Measurements from ENCODE around the gene OR5H1. TPM values are rescaled to one million over a fixed set of nuclear protein-coding genes. Genes with fewer than 3 reads are reported as not detected.
"Not testable (repeated sequence)": the region's sequence is repeated elsewhere in the genome, so short reads cannot be mapped to it uniquely, and the experiment has no call there.

The OR5H1 gene
- total RNA-seq (2014; rRNA removed; shearing (Covaris generic)) = not detected in 2 replicates

DNA sequence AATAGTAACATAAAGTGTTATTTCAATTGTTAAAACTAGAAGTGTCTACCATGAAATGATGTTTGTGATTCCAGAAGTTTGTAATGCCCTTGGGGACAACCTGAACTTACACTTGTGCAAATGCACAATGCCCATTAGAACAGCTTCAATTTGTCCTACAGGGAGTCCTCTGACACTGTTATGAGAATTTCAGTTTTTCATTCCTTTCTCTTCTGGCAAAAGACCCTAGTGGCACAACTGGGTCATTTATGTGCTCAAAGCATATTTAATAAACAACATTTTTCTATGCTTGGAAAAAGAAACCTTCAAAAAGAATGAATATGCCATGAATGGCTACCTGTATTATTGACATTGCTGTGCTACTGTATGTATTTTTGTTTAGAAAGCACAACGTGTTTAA, at the start of gene OR5H1:
Gene OR5H1, plus strand, starts transcription at position 301 of the 400 bp plus-strand sequence. CDS start 1,977 bp downstream, outside the sequence.
- in situ Hi-C loops (cut with HindIII; ENCODE audit: low sequenced_read_pairs) = no loop called here
- DNase-seq (ENCODE audit: low spot score) = no peak

DNA sequence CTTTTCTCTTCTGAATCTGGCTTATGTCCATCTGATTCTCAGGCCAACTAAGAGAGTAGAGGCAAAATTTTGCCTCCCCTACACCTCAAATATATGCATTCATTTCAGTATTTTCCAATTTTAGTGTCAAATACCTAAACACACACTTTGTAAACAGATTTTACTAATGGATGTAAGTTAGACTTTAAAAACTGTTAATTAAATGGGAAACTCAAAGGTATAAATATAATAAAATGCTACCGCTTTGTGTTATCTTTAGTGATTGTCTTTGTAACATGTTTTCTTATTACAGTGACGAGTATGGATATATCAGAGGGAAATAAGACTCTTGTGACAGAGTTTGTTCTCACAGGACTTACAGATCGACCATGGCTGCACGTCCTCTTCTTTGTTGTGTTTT, 43.6 kb upstream of the OR5H1 start, which contains the start of gene OR5AC2:
Gene OR5AC2, plus strand, starts transcription at position 301 of the 400 bp plus-strand sequence. Its CDS starts 0 bp downstream, at position 301.
- DNase-seq (ENCODE audit: low spot score) = no peak
- in situ Hi-C loops (cut with HindIII; ENCODE audit: low sequenced_read_pairs) = no loop called here

DNA sequence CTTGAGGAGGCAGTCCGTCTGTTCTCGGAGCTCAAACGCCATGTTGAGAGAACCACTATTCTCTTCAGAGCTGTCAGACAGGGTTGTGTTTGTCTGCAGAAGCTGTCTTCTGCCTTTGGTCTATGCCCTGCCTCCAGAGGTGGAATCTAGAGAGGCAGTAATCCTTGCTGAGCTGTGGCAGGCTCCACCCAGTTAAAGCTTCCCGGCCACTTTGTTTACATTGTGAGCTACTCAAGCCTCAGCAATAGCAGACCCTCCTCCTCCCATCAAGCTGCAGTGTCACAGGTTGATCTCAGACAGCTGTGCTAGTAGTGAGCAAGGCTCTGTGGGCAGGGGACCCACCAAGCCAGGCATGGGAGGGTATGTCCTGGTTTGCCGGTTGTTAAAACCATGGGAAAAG, 34.6 kb upstream of the OR5H1 start:
- no peak for DNase-seq (ENCODE audit: low spot score)
- in situ Hi-C loops (cut with HindIII; ENCODE audit: low sequenced_read_pairs) = no loop called here

DNA sequence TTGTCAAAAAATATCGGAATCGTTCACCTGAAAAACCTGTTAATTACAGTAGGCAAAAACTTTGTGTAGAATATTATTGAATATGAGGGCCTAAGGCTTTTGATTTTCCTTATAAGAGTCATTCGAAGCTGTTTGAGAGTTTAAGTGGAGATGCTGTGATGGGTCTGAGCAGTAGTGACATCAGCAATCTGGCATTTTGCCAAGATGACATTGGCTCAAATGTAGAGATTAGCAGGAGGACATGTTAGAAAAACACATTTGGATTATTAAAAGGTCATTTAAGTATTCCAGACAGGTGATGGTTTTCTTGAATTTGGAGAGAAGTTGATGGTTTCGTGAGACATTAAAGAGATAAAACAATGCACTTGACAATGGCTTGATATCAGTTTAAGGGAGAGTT, 30.7 kb upstream of the OR5H1 start:
- in situ Hi-C loops (cut with HindIII; ENCODE audit: low sequenced_read_pairs) = no loop called here
- DNase-seq (ENCODE audit: low spot score) = no peak

DNA sequence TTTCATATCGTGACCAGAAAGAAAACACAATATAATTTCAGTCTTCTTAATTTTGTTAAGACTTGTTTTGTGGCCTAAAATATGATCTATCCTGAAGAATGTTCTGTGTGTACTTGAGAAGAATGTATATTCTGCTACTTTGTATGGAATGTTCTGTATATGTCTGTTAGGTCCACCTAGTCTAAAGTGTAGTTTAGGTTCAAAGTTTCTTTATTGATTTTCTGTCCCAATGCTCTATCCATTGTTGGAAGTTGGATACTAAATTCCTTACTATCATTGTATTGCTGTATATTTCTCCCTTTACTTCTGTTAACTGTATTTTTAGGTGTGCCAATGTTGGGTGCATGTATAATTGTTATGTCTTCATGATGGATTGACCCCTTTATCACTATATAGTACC, 22.4 kb upstream of the OR5H1 start:
- DNase-seq (ENCODE audit: low spot score) = no peak
- in situ Hi-C loops (cut with HindIII; ENCODE audit: low sequenced_read_pairs) = no loop called here

DNA sequence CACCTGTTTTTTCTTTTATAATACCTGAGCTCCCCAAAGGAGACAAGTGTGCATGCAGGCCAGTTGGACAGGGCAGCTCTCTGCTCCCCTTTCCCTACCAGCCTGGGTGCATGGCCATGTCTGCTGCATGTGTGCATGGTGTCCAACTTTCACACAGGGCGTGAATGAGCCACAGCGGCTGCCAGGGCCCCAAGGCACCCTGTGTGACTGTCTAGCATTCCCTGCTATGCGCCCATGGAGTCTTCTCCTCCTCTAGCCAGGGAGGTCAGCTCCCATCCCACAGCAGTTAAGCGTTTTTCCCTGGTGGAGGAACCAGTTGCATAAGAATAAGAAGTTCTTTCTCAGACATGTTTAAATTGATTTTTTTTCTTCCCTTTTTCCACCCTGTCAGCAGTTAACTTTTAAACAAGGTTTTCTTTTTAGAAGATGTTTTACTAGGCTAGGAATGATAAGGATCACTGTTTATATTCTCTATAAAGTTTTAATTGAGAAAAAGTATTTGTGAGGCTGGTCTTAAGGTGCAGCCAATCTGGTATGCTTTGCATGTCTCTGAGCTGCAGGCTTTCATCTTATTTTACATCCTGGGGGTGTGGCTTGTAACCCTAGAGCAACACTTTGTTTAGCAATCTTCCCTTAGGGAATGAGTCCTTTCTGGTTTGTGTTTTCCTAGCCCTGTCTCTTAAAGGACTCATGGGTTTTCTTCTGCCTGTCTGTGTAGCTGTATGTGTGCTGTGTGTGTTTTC, 20.5 kb upstream of the OR5H1 start:
- DNase-seq (ENCODE audit: low spot score) = no peak
- in situ Hi-C loops (cut with HindIII; ENCODE audit: low sequenced_read_pairs) = no loop called here

DNA sequence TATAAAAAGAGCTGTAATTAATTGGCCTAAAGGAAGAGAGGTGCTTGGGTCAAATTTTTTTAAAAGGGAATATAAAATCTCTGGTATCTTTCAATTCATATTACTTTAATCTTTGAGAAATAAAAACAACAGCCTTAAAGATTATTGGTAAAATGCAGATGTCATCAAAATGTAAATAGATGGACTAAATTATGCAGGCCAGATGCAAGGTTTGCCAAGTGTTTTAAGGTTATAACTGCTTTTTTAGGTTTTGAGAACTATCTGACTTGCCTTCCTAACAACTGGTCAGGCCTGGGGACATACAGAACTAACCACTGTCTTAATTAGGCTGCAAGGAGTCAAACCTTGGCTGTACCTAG, 20.0 kb upstream of the OR5H1 start:
- DNase-seq (ENCODE audit: low spot score) = no peak
- in situ Hi-C loops (cut with HindIII; ENCODE audit: low sequenced_read_pairs) = no loop called here

DNA sequence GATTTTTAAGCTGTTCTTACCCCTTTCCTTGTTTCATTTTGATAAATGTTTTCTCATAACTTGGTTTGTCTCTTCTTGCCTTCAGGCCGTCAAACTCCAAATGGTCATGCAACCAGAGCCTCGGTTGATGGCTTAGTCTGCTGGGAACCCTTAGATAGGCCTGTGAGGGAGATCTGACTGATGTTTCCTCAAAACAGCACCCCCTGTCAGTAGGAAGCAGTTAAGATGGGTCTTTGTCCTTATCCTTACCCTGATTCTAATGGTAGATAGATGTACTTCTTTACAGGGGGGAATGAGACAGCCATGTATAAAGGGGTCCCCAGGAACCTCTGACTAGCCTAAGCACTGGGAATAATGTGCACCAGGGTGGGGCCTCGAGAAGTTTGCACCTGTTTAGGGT, 16.3 kb upstream of the OR5H1 start:
- in situ Hi-C loops (cut with HindIII; ENCODE audit: low sequenced_read_pairs) = no loop called here
- DNase-seq (ENCODE audit: low spot score) = no peak

DNA sequence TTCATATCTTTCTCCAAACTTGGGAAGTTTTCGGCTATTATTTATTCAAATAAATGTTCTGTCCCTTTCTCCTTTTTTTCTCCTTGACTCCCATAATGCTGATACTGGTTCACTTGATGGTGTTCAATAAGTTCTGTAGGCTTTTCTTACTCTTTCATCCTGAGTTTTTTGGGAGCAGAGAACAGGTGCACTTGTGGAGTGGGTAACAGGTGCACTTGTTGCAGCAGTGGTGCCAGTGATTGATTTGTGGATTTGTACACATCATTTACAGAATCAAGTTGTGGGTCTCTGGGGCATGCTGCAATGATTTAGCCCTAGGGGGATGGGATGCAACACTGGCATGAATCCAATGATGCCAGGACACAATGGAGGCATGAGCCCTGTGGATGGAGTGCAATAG, 14.8 kb upstream of the OR5H1 start:
- in situ Hi-C loops (cut with HindIII; ENCODE audit: low sequenced_read_pairs) = no loop called here
- no peak for DNase-seq (ENCODE audit: low spot score)

DNA sequence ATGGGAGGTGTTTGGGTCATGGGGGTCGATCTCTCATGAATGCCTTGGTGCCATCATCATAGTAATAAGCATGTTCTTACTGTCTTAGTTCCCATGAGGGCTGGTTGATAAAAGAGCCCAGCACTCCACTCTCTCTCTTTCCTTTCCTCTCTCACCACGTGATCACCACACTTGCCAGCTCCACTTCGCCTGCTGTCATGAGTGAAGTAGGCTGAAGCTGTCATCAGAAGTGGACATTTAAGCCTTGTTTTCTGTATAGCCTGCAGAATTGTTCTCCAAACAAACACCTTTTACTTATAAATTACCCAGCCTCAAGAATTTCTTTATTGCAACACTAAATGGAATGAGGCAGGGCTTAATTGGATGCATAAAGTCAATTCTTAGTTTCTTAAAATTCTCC, 6.1 kb downstream of the OR5H1 start:
- DNase-seq (ENCODE audit: low spot score) = no peak
- in situ Hi-C loops (cut with HindIII; ENCODE audit: low sequenced_read_pairs) = no loop called here

DNA sequence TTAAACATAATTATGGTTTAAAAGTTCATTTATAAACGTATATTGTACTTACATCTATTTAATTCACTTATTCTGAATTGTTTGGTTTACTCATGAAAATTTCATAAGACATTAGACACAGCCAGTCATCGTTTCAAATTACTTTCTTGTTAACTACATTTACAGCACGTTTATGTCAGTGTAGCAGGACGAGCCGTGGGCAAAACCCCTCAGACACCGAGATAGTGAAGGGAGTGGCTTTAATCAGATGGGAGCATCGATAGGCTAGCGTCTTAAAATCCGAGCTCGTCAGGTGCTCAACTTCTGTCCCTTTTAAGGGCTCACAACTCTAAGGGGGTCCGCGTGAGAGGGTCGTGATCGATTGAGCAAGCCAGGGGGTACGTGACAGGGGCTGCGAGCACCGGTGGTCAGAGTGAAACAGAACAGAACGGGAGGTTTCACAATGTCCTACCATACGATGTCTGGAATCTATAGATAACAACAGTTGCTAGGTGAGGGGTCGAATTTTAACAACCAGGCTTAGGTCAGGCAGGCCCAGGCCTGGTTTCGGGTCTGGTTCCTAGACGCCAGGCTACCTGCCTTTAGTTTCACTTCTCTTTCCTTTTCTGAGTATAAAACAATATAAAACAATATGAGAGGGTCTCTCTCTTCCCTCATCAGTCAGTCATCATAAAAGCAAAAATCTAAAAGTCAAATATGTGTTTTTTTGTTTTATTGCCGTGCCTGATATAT, 7.5 kb downstream of the OR5H1 start:
- DNase-seq (ENCODE audit: low spot score); in situ Hi-C loops (cut with HindIII; ENCODE audit: low sequenced_read_pairs): not testable (repeated sequence)

DNA sequence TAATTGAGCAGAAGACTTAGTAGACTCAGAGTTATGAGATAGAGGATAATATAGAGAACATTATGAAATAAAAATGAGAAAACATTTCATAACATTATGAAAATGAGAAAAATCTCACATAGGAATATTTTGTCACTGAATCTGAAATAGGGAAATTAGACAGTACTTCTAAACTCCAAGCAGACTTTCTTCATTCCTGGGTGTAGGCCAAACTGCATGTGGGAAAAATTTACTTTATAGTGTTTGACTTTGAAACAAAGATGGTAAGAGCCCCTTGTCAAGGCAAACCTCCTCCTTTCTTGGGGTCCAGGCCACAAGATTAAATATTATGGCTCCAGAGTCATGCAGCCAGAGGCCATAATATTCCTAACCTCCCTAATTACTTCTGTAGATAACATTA, 10.0 kb downstream of the OR5H1 start:
- DNase-seq (ENCODE audit: low spot score) = no peak
- in situ Hi-C loops (cut with HindIII; ENCODE audit: low sequenced_read_pairs) = no loop called here

DNA sequence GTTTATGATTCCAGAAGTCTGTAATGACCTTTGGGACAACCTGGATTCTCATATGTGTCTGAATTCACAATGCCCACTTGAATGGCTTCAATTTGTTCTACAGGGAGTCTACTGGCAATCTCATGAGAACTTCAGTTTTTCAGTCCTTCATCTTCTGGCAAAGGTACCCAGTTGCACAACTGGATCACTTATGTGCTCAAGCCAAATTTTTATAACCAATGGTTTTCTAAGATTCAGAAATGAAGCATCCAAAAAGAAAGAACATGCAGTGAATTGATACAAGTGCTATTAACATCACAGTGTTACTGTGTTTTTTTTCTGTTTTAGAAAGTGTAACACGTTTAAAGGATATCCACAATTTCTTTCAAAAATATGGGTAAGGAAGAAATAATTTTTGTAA, 16.7 kb downstream of the OR5H1 start, which contains the start of gene OR5H14:
Gene OR5H14, plus strand, starts transcription at position 301 of the 400 bp plus-strand sequence. CDS start 1,907 bp downstream, outside the sequence.
- no peak for DNase-seq (ENCODE audit: low spot score)
- in situ Hi-C loops (cut with HindIII; ENCODE audit: low sequenced_read_pairs) = no loop called here

DNA sequence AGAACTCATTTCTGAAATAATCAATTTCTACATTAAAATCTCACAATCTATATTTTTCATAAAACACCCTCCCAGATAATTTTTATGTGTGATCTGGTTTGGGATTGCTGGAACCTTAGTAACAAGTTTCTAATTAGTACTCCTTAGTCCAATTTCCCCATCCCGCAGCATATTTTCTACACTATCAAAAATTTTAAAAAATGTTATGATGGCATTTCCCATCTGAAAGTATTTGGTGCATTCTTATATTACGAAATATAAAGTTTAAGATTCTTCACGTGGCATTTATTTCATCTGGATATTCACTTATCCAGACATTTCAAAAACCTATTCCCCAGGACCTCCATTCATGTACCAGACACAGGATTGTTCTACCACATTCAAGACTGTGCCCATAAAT, 18.2 kb downstream of the OR5H1 start:
- in situ Hi-C loops (cut with HindIII; ENCODE audit: low sequenced_read_pairs) = no loop called here

DNA sequence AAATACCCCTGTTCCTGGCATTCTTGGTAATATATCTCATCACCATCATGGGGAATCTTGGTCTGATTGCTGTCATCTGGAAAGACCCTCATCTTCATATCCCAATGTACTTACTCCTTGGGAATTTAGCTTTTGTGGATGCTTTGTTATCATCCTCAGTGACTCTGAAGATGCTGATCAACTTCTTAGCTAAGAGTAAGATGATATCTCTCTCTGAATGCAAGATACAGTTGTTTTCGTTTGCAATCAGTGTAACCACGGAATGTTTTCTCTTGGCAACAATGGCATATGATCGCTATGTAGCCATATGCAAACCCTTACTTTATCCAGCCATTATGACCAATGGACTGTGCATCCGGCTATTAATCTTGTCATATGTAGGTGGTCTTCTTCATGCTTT, 18.9 kb downstream of the OR5H1 start:
- DNase-seq (ENCODE audit: low spot score); in situ Hi-C loops (cut with HindIII; ENCODE audit: low sequenced_read_pairs): not testable (repeated sequence)

More for the DNA sequence above, 18.2 kb downstream of the OR5H1 start:
- DNase-seq (ENCODE audit: low spot score) = no peak

DNA sequence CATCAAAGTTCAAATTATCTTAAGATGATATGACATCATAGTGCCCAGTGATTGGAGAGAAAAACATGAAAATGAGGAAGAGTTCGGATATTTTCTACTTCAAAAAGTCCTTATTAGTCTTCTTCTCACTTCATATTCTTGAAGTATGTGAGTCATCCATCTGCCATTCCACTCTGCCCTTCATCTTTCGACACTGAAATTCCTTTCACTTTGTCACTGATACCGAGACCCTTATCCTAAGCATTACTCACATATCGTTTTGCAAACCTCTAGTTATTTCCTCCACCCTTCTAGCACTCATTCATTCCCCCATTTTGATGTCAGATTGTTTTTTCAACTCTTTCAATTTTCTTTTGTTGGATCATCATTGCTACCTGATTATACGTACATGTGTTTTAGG, 20.7 kb downstream of the OR5H1 start:
- in situ Hi-C loops (cut with HindIII; ENCODE audit: low sequenced_read_pairs) = no loop called here
- no peak for DNase-seq (ENCODE audit: low spot score)

DNA sequence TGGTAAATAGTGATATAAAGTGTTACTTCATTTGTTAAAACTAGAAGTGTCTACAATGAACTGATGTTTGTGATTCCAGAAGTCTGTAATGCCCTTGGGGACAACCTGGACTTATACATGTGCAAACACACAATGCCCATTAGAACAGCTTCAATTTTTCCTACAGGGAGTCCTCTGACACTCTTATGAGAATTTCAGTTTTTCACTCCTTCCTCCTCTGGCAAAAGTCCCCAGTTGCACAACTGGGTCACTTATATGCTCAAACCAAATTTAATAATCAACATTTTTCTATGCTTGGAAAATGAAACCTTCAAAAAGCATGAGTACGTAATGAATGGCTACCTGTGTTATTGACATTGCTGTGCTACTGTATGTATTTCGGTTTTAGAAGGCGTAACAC, 35.9 kb downstream of the OR5H1 start, which contains the start of gene OR5H15:
Gene OR5H15, plus strand, starts transcription at position 301 of the 400 bp plus-strand sequence. CDS start 2,004 bp downstream, outside the sequence.
- in situ Hi-C loops (cut with HindIII; ENCODE audit: low sequenced_read_pairs) = no loop called here
- DNase-seq (ENCODE audit: low spot score) = no peak

DNA sequence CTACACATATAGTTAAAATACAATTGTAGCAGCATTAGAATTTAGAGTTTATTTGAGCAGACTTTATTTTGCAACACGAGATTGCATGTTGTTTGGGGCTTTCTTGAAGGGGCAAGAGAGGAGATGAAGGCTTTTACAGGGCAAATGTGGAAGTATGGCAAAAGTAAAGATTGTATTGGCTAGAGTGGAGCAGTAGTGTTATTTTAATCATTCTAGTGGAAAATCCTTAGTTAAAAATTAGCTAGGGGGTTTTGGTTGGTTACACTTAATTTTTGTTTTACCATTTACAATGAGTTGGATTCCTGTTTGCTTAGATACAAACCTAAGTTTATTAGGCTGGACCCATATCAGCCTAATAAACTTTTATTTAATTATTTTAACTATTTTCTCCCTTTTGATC, 40.5 kb downstream of the OR5H1 start:
- in situ Hi-C loops (cut with HindIII; ENCODE audit: low sequenced_read_pairs) = no loop called here
- no peak for DNase-seq (ENCODE audit: low spot score)

DNA sequence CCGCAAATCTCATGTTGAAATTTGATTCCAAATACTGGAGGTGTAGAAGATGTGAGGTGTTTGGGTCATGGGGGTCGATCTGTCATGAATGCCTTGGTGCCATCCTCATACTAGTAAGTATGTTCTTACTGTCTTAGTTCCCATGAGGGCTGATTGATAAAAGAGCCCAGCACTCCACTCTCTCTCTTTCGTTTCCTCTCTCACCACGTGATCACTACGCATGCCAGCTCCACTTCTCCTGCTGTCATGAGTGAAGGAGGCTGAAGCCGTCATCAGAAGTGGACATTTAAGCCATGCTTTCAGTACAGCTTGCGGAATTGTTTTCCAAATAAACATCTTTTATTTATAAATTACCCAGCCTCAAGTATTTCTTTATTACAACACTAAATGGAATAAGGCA, 42.1 kb downstream of the OR5H1 start:
- in situ Hi-C loops (cut with HindIII; ENCODE audit: low sequenced_read_pairs) = no loop called here
- DNase-seq (ENCODE audit: low spot score) = no peak

DNA sequence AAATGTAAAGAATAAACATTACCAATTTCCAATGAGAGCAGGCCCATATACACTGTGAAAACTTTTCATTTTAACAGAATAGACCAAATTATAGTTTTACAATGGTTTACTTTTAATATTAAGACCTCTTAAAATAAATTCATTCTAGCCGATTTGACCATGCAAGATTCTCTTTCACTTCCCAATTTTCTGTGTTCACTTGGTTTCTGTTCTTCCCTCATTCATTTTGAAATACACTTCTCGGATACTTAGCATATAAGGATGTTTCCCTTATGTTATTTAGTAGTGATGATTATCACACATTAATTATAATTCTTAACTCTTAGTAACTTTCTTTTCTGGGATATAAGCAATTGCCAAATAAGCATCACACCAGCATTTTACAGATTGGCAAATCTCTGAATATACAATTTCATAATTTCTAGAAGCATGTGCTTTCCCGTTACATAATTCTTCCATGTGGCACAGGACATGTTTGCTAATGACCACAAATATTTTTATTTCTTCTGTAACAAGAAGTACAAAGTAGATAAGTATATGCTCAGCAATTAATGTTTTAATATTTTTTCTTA, 49.9 kb downstream of the OR5H1 start:
- no peak for DNase-seq (ENCODE audit: low spot score)
- in situ Hi-C loops (cut with HindIII; ENCODE audit: low sequenced_read_pairs) = no loop called here
